Activated CD4-positive, CD25-positive, alpha-beta regulatory T cell treated with anti-CD3 and anti-CD28 coated beads, Interleukin-2, amount 50 U/mL, for 24 hours (primary cell): ENCODE measurements around the gene ECM1.
A peak's percentile ranks its signal among the peaks of the same experiment; 100 is the strongest.

Experiments used
- ATAC-seq, 2 donors: fragments of 150-1000 bp; cut with Tn5 transposase; one replicate each; pipeline ENCODE4 v1.10.0; 2021; ENCODE audit warnings: mild to moderate bottlenecking in 1 of 2, moderate library complexity in 1 of 2

The ECM1 gene

GRCh38 chr1:150507912-150508864 lies at the start of gene ECM1:
ECM1 (plus strand) TSS chr1:150508109; CDS start chr1:150508210, 101 bp downstream.
- ATAC-seq: no peak

DNA sequence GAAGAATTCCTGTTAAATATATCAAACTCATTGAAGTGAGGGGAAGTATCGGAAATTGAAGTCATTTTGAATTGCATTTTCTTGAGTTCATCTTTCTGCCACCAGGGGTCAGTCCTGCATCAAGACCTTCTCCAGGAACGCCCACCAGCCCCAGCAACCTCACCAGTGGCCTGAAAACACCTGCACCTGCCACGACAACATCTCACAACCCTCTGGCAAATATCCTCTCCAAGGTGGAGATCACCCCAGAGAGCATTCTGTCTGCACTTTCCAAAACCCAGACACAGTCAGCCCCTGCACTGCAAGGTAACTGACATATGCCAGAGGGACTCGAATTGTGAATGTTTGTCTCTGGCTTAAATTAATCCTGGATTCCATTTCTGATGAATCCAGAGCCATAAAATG lies 43.5 kb upstream of the ECM1 start:
- ATAC-seq: peak; percentile 68 to 73

DNA sequence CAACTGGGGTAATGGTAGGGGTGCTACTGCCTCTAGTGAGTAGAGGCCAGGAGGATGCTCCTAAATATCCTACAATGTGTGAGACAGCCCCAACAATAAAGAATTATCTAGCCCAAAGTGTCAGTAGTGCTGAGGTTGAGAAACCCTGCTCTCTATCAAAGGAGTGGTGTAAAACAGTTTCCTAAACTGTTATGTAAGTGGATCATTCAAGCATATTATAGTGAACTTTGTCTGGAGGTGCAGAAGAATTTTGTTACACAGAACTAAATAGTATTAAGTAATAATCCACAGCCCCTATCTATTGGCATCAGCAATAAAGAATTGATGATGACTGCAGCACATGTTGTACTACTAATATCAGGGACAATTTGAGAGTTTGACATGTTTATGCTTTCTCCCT lies 40.9 kb upstream of the ECM1 start:
- ATAC-seq: no peak

DNA sequence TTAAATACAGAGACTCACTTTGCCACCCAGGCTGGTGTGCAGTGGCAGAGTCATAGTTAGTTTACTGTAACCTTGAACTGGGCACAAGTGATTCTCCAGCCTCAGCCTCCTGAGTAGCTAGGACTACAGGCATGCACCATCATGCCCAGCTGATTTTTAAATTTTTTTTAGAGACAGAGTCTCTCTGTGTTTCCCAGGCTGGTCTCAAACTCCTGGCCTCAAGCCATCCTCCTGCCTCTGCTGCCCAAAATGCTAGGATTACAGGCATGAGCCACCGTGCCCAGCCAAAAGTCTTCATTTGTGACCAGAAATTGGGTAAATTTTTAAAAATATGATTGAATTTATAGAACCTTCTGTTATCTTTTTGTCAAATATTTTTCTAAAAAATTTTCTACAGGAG lies 38.6 kb upstream of the ECM1 start:
- no peak for ATAC-seq

DNA sequence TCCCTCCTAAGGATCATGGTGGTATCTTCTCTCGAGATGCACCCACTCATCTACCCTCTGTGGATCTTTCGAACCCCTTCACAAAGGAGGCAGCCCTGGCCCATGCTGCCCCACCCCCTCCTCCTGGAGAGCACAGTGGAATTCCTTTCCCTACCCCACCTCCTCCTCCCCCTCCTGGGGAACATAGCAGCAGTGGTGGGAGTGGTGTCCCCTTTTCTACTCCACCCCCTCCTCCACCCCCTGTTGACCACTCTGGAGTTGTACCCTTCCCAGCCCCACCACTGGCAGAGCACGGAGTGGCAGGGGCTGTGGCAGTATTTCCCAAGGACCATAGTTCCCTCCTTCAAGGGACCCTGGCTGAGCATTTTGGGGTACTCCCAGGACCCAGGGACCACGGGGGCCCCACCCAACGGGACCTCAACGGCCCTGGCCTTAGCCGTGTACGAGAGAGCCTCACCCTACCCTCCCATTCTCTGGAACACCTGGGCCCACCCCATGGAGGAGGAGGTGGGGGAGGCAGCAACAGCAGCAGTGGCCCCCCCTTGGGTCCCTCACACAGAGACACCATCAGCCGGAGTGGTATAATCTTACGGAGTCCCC lies 35.2 kb upstream of the ECM1 start:
- ATAC-seq: no peak

DNA sequence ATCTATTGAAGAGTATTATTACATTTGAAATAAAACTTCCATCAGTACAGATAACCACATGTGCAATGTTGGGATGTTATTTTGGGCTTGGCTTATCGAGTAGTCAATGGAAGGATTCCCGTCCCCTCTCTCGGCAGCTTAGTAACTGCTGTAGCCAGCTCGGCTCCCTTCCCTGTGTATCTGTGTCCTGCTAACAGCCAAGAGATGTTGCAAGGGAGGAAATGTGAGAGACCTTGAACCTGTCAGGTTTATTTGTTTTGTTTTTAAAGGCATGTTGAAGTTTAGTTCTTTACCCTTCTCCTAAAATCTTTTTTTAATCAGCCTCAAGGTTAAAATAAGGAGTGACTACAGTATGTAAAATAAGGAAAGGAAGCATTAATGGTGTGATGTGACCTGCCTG lies 34.2 kb upstream of the ECM1 start:
- no peak for ATAC-seq

GRCh38 chr1:150474869-150475268 lies 33.0 kb upstream of the ECM1 start:
- ATAC-seq: no peak

DNA sequence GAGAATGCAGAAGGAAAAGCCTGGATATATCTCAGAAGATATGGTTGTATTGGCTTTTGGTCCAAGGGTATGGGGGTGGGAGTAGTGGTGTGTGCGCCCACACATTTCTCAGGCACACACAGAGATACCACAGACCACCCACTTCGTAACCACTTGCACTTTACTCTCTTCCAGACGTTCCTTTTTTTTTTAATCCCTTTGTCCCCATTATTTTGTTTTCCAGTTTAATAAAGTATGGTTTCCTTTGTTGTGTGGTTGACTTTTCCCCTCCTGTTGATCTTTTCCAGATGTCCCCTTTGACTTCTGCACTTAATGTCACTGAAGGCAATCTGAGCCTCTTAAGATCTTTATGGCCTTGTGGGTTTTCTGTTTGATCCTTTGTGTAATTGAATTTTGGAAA lies 31.2 kb upstream of the ECM1 start:
- ATAC-seq: no peak

DNA sequence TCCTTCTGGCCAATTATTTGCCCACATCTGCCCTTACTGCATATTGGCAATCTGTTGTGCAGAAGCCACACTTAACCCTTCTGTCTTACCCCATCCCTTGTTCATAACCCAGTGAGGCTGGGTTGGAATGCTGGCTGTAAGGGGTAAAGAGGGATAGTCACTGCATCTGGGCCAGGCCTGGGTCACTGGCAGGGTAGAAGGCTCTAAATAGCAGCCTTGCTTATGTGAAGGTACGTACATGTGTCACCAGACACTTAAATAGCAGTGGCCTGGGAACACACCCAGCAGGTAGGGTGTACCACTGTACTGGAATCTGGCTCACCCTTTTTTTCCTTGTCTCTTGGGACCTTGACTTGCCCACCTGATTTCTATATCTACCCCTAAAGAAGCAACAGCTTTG lies 30.6 kb upstream of the ECM1 start:
- no peak for ATAC-seq

- no peak for ATAC-seq
Observed at GRCh38 chr1:150477733-150478132, 30.2 kb upstream of the ECM1 start.

GRCh38 chr1:150479370-150479769 lies 28.5 kb upstream of the ECM1 start:
- ATAC-seq: no peak

- ATAC-seq: no peak
Observed at GRCh38 chr1:150479927-150480352, 28.0 kb upstream of the ECM1 start.

- ATAC-seq: no peak
Observed at GRCh38 chr1:150484431-150484830, 23.5 kb upstream of the ECM1 start.

- no peak for ATAC-seq
Observed at GRCh38 chr1:150484861-150485260, 23.0 kb upstream of the ECM1 start.

GRCh38 chr1:150486966-150487762 lies 20.7 kb upstream of the ECM1 start, which contains the start of gene TARS2:
TARS2 (plus strand) TSS chr1:150487419; CDS start chr1:150487451, 32 bp downstream.
- ATAC-seq: peak; percentile 100

DNA sequence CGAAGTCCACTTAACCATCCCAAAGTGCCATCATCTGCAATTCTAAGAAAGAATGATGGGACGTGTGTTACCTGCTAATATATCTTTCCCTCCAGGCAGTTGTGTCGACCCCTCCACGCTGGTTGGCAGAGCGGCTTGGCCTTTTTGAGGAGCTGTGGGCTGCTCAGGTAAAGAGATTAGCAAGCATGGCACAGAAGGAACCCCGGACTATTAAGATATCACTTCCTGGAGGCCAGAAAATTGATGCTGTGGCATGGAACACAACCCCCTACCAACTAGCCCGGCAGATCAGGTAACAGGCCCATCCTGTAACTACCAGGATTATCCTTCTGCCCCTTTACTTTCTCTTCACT lies 20.2 kb upstream of the ECM1 start:
- no peak for ATAC-seq

DNA sequence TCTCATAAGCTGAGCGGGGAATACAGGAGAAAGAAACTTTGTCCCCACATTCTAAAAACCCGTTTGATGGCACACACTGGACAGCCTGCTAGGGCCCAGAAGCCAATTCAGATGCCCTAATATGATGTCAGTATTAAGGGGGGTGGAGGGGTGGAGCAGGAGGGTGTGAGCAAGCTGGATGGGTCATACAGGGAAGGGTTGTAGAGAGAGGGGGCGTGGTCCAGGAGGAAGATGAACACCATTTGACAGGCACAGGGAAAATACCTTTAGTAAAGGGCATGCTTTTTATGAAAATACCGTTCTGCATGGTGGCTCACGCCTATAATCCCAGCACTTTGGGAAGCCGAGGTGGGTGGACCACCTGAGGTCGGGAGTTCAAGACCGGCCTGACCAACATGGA lies 14.7 kb upstream of the ECM1 start:
- no peak for ATAC-seq

GRCh38 chr1:150498342-150498741 lies 9.6 kb upstream of the ECM1 start:
- ATAC-seq: no peak

- ATAC-seq: no peak
Observed at GRCh38 chr1:150505431-150505830, 2.5 kb upstream of the ECM1 start.

DNA sequence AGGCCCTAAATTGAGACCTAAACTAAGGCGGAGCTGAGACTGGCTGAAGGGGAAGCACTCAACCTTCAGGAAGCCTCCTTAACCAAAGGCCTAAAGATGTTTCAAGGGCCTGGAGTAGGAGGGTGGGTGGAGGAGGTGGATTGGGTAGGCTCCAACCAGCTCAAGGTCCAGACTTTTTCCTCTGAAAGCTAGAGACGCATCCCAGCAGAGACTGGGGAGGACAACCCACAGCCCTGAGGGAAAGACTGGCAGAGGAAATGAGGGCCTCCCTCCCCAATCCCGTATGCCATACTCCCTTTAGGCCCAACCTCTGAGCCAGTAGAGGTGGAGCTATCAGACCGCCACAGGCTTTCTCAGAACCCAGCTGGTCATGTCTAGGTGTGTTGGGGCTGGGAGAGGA lies 1.1 kb downstream of the ECM1 start:
- no peak for ATAC-seq

- ATAC-seq: no peak
Observed at GRCh38 chr1:150511551-150511950, 3.6 kb downstream of the ECM1 start.

GRCh38 chr1:150511985-150512660 lies 4.2 kb downstream of the ECM1 start:
- no peak for ATAC-seq

- no peak for ATAC-seq
Observed at GRCh38 chr1:150512846-150513245, 4.9 kb downstream of the ECM1 start.
